ENCODE measurements around the gene PTGES.

The PTGES gene

DNA sequence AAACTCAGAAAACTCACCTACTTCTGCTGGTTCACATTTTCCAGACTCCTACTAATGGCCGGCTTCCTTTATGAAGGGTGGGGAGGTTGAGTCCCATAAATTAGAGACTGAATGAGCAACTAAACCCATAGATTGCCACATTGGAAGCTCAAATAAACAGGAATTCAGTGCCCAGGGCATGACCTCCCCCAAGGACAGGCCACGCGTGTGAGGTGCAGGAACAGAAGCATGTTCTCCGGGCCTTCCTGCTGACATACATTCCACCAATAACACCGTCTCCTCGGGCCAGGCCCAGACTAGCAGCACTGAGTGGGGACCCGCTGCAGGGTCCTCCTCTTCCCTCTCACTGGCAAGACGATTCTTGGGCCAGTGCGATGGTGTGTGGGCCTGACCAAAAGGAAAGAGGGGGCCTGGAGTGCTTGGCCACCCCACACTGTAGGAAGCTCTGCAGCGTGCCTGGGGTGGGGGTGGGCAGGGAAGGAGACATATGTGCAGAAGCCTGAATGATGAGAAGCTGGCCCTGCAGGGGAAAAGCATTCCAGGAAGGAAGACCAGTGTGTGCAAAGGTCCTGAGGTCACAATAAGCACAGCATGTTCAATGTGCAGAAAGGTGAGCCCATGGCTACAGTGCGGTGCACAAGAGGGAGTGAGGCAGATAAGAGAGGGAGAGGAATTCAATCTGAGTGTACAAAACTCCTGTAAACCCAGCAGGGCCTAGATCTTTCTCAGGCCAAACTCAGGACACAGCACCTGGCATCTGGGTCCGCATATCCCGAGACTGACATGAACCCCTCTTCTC is 12.0 kb downstream of the PTGES start:
- no peak for DNase-seq

DNA sequence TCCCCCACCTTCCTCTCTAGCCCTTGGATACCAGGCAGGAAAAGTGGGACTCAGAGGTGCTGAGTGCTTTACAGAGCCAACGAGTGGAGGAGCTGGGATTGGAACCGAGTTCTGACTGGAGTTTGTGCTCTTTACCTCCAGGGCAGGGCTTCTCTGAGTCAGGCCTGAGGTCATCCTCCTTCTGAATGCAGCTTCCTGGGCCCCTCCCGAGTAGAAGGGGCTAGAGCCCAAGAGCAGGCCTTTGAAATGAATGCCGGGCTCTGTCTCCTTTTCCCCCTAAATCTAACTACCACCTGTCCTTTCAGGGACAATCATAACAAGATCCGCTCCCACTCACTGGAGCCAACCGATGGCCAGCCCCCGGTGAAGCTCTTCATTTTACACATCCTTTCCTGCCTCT is 12.7 kb downstream of the PTGES start:
- no peak for DNase-seq

DNA sequence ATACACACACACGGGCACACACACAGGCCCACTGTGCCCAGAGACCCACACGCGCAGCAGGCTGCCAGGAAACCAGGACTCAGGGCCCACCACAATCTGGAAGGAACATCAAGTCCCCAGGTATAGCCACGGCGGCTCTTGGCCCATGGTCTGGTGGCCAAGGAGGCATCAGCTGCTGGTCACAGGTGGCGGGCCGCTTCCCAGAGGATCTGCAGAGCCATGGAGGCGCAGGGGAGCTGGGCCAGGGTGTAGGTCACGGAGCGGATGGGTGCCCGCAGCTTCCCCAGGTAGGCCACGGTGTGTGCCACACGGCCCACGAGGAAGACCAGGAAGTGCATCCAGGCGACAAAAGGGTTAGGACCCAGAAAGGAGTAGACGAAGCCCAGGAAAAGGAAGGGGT is 13.4 kb downstream of the PTGES start:
- DNase-seq: no peak

DNA sequence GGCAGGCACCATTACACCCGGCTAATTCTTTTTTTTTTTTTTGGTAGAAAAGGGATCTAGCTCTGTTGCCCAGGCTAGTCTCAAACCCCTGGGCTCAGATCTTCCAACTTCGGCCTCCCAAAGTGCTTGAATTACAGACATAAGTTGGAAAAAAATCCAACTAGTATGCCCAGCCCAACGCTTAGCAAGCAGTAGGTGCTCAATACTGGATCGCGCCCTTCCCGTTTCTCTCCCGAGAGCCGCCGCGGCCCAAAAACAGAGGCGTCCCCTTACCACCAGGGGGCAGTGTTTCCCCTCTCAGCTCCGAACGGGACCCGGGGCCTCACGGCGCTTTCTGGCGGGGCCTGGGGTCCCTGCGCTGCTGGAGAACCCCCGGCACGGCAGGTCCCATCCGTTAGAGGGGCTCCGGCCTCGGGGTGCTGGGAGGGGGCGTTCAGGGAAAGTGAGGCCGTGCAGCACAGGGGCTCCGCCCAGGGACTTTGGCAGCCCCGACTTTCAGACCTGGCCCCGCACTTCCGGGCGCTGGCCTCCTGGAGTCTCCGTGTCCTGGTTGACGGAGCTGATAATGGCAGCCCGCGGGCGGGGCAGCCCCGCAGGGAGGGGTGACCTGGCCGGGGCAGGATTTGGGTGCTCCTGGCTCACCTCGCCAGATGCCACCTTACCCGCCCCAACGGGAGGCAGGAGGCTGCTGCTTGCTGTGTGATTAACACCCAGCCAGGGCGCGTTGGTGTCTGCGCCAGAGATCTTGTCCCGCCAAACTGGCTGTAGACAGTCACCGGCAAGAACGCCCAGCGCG is 15.2 kb downstream of the PTGES start:
- DNase-seq: peak; percentile 11

DNA sequence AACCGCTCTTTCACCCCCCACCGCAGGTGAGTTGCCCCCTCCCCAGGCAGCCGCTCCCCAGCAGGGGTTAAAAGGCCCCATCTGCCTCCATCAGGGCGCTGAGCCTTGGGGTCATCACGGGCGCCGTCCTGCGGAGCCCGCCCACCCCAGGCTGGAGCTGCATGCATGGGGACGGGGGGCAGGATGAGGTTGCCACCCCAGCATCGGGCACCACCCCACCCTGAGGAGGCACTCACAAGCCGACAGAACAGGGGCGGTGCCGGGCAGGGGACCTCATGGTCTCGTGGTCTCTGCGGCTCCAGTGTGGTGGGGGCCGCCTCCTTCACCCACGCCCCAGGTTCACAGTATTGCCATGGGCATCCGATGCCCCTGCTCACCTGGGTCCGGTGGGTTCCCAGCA is 16.5 kb downstream of the PTGES start:
- no peak for DNase-seq

DNA sequence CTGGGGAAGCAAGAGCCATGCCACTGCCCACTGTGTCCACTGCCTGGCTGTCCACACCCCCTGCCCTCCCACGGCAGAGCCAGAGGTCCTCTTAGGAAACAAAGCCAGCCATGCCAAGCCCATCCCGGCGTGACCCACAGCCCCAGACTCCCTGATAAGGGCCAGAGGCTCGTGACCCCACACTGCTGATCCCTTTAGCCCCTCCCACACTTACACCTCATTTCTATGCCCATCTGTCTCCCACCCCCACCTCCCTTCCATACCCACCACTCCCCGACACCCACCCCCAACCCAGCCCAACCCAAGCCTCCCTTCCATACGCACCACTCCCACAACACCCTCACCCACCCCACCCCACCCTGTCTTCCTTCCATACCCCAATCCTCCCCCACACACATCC is 17.3 kb downstream of the PTGES start:
- no peak for DNase-seq

DNA sequence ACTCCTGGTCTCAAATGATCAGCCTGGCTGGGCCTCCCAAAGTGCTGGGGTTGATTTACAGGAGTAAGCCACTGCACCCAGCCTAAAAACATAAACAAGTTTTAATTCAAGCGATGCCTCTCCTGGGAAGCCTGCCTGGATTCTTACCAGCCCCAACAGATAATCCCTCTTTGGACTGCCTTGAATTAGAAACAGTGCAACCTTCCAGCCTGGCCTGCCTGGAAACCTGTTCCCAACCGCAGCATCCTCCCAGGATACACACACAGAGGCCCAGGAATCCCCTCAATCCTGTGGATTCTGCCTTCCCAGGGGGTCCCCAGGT is 19.2 kb downstream of the PTGES start:
- DNase-seq: no peak

DNA sequence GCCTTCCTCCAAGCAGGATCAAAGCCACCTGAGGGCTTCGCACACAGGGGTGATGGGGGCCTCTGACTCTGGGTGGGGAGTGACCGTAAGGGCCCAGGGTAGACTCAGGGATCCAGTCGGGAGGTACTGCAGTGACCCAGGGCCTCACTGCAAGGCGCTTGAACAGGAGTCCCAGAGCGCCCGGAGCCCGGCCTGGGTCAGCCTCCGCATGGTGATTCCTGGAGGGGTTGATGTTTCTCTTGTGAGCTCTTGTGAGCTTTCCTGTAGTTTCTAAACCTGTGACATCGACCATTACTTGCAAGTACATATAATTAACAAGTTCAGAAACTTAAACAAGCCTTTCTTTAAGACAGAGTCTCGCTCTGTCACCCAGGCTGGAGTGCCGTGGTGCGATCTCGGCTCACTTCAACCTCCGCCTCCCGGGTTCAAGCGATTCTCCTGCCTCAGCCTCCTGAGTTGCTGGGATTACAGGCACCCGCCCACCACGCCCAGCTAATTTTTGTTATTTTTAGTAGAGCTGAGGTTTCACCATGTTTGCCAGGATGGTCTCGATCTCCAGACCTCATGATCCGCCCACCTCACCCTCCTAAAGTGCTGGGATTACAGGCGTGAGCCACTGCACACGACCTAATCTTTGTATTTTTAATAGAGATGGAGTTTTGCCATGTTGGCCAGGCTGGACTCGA is 19.8 kb downstream of the PTGES start:
- DNase-seq: no peak

DNA sequence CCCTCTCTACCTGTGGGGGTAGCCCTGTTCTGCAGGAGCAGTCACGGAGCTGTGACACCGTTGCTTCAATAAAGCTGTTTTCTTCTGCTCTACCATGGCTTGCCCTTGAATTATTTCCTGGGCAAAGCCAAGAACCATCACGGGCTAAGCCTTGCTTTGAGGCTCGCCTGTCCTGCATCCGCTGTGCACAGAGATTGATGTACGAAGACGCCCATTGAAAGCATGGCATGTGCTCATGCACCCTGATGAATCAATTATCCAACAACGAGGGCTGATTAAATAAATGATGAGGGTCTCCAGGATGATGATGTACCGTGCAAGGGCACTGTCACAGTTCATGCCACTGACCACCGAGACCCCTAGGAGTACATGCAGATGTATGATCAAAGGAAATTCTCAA is 20.7 kb downstream of the PTGES start:
- DNase-seq: no peak

DNA sequence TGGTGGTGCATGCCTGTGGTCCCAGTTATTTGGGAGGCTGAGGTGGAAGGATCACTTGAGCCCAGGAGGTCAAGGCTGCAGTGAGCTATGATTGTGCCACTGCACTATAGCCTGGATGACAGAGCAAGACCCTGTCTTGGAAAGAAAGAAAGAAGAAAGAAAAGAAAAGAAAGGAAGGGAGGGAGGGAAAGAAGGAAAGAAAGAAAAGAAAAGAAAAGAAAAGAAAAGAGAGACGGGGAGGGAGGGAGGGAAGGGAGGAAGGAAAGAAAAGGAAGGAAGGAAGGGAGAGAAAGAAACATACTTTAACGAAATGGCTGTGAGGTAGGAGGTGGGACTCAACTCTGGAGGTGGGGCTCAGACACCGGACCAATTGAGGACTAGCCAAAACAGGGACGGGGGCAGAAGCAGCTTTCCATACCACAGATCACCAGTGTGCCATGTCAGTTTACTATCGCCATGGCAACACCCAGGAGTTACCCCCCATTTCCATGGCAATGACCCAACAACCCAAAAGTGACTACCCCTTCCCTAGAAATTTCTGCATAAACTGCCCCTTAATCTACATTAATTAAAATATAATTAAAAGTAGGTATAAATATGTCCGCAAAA is 21.3 kb downstream of the PTGES start:
- no peak for DNase-seq

DNA sequence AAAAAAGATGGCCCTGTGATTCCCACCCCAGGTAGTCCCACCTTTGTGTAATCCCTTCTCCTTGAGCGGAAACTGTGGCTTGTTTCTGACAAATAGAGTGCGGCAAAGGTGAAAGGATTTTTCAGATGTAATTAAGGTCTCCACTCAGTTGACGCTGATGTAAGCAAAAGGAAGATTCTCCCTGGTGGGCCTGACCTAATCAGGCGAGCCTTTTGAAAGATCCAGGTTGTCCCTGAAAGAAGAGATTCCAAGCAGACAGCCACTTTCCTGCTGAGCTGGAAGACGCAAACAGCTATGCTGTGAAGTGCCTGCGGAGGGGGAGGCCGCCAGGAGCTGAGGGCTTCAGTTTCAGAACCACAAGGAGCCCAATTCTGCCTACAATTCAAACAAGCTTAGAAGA is 24.1 kb downstream of the PTGES start:
- no peak for DNase-seq

DNA sequence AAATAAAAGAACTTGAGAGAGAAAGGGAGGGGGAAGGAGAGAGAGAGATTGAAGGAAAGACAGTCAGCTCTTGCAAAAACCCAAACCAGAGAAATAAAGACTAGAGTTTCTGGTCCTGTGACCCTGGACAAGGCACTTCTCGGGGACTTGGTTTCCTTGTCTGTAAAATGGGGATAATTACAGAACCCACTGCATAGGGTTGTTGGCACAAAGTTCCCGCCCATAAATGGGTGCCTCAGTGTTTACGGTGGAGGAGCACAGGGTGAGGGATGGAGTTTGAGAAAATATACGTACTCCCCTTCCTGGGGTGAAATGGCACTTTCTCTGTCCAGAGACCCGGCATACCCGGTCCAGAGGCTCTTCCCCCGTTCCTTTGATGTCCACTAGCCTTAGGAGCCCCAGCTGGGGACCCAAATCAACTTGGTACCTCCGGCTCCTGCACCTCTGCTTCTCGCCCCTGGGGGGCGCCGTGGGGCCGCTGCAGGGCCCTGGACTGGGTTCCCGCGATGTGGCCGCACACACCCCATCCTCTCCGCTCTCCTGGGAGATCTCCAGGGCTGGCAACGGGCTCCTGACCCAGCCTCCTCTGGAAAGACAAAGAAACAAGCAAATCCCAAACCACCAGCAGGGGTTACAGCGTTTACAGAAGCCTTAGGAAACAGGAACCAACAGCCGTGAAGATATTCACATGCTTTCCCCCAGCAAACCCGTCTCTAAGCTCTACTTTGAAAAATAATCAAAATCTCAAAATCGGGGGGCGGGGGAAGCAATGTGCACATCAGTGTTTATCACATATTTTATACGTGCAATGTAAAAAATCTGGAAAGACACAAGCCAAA is 26.3 kb downstream of the PTGES start:
- DNase-seq: no peak

DNA sequence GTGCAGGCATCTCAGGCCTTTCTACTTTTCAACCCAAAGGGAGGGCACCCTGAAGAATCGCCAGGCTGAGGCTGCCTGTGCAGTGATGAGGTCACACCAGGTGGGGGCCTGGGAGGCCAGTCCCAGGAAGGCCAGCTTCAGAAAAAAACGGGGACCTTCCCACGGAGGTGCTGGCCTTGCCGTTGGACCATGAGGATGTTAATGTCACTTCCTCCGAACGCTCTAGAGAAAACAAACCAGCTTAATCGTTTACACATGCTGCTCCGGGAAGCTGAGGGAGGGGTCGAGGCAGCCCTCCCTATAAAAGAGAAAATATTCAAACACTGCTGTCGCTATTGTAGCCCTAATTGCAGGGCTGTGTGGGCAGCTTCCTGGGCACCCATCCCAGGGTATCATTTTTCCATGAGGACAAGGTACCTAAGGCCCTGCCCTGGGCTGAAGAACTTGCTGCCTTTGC is 27.0 kb downstream of the PTGES start:
- DNase-seq: no peak

DNA sequence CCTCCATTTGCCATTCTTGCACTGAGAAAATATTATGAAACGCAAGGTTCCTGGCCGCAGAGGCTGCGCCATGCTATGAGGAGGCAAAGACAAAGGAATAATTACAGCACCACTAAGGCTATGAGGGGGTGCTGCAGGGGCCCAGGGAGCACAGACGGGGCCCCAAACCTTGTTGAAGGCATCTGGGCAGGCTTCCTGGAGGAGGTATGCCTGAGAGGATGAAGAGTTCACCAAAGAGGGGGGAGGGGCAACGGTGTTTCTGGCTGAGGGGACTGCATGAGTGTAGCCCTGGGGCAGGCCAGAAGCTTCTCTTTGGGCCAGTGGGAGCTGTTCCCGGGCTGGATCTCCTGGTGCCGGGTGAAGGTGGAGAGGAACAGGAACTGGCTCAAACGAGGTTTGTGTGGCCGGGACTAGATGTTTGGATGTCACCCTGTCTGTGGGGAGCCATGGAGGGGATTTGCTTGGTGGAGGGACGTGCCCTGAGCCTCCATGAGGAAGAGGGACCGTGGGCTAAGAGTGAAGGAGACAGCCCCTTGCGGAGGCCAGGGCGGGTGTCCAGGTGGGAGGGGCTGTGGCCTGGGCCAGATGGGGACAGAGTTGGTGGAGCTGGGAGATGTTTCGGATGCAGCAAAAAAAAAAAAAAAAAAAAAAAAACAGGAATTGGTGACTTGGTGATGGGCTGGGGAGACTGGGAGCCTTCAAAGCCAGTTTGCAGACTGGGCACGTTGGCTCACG is 28.2 kb downstream of the PTGES start:
- DNase-seq: no peak

DNA sequence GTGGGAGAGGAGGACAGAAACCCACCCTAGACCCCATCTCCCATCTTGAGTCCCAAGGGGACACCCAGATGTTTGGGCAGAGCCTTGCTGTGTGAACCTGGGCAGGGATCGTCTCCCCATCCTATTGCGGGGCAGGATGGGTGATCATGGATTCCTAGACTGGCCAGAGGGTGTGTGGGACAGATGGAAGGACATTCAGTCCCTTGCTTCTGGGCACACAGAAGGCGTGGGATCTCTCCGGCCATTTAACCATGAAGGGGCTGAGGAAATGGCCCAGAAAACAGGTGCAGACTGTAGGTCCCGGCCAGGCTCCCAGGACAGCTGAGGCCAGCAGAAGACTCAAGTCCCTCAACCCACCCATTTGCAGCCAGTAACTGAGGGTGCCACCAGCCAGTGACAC is 29.9 kb downstream of the PTGES start:
- no peak for DNase-seq

DNA sequence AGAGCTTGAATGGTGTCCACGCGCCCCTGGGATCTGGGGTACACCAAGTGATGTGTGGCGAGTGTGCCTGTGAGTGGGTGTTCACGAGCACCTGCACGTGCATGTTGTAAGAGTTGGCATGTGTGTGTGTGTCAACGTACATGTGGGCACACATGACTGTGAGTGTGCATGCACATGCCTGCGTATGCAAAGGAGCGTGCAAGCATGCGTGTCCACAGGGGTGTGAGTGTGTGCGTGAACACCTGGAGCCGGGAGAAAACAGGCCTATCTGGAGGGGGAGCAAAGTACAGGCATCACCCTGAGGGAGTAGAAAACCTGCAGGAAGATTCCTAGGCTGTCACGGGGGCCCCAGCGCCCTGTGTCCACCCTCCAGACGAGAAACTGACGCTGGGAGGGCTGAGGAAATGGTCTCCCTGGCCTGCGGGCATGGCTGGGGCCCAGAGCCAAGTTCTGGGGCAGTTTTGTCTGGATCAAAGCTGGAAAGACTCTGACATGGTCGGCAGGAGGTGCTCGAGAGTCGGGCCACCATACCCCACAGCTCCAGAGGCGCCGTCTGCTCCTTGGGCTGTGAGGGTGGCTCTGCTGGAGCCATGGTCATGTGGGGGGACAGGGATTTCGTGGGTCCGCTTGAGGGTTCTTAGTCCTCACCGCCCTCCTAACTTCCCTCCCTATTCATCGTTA is 31.8 kb downstream of the PTGES start:
- no peak for DNase-seq

DNA sequence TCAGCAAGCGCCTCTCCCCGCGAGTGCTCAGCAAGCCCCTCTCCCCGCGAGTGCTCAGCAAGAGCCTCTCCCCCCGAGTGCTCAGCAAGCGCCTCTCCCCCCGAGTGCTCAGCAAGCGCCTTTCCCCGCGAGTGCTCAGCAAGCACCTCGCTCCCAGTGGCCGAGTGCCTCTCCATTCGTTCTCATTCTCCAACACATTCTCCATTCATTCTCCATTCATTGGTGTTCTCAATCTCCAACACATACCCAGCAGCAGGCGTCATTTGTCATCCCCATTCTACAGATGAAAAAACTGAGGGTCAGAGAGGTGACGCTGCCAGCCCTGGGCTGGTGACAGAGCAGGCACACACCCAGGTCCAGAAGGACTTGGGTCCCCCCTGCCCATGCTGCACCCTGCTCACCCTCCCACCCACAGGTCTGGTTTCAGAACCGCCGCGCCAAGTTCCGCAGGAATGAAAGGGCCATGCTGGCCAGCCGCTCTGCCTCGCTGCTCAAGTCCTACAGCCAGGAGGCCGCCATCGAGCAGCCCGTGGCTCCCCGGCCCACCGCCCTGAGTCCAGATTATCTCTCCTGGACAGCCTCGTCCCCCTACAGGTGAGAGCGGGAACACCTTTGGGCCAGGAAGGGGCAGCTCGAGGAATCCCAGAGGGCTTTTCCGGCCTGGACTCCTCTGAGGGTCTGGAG is 32.5 kb downstream of the PTGES start:
- DNase-seq: no peak

DNA sequence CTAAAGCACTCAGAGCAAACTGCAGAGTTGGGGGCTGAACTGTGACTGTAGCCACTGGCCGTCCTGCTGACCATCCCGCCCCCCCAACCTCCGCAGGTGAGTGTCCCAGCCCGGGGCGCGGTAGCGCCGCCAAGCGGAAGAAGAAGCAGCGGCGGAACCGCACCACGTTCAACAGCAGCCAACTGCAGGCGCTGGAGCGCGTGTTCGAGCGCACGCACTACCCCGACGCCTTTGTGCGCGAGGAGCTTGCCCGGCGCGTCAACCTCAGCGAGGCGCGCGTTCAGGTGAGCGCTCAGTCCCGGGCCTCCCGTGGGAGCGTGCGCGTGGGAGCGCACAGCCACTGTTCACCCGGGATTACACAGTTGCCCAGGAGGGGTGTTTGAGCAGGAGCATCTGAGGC is 33.7 kb downstream of the PTGES start:
- DNase-seq: no peak

DNA sequence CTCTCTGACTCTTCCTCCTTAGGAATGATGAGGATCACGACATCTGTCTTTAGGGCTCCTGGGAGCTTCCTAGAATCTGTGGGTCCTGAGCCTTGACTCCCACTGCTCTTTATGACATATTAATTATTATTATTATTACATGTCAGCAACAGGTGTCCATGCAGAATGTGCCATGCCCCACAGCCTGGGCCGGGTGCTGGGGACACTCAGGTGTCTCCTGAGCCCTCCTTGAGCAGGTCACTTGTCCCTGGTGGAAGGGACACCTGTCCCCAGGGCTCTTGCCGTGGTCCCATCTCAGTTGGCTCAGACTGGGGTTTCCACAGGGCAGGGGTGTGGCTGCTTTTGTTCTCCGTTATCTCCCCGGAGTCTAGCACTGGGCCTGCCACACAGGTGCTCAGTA is 34.2 kb downstream of the PTGES start:
- no peak for DNase-seq

DNA sequence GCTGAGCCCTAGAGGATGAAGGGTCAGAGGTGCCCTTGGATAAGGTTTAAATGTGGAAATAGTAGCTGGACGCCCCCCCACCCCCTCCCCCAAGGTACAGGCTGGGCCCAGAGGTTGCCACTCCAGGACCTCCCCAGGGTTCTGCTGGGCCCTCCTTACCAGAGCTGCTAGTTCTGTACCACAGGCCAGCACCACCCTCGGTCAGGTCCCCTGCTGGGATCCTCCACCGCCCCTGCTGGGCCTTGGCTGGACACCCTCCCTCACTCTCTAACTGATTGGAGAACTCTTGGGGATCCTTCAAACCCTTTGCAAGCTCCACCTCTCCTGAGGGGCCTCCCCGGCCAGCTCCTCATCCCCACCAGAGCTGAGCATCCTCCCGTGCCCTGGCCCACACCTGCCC is 34.9 kb downstream of the PTGES start:
- DNase-seq: no peak

DNA sequence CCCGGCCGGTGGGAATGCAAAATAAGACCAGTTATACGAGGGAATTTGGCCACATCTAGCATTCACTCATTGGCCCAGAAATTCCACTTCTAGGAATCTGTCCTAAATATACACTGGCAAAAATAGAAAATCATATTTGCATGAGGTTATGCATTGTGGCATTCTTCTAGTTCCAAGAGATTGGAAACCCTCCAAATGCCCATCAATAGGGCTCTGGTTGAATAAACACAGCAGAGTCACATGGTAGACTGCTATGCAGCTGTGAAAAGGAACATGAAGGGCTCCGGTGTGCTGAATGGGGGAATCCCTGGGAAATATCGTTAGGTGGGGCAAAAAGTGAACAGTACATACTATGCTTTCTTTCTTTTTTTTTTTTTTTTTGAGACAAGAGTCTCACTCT is 36.8 kb downstream of the PTGES start:
- no peak for DNase-seq
